Posterior cingulate gyrus (tissue), 11 donors: ENCODE results near the gene ATP1A4.
A peak's percentile ranks its signal among the peaks of the same experiment; 100 is the strongest.

ENCODE experiments used
- DNase-seq, 10 donors: peaks; one replicate each; pipeline versions ENCODE4 v3.0.0 to v3.0.0-alpha.2; 2020 to 2021; ENCODE audit warnings: mixed read lengths in 3 of 10
- intact Hi-C: fragments of 100-400 bp; cut with DNase I; formaldehyde crosslinking; loops from one replicate; pipeline ENCODE4 v1.15.1; 2023

The ATP1A4 gene

DNA sequence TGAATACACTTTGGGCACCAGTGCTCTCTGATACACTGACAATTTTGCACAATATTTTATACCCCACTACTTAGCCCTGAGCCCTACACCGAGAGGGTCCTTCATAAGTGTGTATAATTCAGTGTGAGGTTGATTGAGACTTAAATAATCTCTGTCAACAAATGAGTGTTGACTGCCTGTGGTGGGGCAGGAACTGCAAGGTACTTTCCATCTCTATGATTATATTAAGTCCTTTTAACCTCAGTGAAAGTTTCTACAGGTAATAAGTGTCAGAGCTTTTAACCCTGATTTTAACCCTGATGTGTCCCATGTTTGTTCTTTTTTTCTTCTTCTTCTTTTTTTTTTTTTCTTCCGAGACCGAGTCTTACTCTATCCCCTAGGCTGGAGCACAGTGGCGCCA, 44.7 kb downstream of the ATP1A4 start:
- intact Hi-C loops = no loop called here
- no peak for DNase-seq

DNA sequence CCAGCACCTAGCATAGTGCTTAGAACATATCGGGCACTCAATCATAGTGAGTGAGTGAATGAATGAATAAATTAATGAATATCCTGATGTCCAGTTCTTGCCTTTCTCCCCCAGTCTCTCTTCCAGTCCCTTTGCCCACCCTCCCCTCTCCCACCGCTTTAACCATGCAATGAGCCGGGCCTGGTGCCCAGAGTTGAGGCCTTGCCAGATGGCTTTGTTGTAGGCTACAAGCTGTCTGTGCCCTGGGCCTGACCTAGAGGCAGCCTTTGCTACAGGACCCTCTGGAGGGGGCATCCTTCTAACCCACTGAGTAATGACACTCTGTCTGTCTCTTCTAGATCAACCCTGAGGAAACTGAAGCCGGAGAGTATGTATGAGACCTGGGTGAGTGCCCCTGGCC, 45.8 kb downstream of the ATP1A4 start:
- intact Hi-C loops = no loop called here
- peak in 1 of 10 donors; percentile 50 for DNase-seq

DNA sequence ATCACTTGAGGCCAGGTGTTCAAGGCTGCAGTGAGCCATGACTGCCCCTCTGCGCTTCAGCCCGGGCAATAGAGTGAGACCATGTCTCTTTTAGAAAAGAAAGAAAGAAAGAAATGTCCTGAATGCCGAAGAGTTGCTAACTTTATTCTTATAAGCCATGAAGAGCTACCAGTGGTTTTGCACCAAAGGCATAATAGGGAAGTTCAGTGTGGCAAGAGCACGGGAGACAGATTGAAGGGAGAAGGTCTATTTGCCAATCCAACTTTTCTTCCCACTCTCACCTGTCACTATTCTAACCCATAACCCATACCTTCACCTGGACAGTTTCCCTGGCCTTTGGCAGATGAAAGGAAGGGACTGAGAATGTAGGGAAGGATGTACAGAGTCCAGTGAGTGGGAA, 49.4 kb downstream of the ATP1A4 start:
- intact Hi-C loops = no loop called here

DNA sequence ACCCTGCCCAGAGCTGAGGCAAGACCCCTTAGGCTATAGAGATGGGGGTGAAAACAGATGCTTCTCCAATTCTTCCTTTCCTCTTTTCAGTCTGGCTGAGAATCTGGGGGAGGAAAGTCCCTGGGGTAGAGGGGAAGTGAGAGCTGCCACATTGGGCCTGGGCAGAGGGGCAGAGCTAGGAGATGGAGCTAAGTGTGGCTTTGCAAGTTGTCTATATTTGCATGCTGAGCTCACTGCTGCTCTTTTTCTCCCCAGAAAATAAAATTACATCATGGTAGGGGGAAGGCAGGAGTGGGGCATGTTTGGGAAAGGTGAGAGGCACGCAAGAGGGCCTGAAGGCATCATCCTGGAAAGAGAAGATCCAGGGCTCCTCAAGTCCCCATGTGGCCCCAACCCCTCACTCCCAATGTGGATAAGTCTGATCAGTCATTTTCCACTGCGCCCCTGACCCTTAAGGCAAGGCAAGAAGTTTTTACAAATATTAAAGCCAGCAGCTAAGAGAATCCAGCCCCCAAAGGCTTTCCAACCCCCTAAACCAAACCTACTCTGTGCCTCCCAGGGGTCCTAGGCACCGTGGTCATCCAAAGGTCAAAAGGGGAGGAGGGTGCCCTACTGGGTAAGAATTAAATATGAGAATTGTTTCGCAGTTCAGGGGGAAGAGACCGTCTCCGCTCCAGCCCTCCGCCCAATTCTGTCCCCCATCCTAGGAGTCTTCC, 53.3 kb downstream of the ATP1A4 start:
- intact Hi-C loops = loop anchor here (5.0 kb wide), 1 partner anchor 48 kb away; no protein-coding TSS in a partner anchor
- peak in 1 of 10 donors; percentile 90 for DNase-seq

More for the DNA sequence above, 49.4 kb downstream of the ATP1A4 start:
- DNase-seq = no peak

DNA sequence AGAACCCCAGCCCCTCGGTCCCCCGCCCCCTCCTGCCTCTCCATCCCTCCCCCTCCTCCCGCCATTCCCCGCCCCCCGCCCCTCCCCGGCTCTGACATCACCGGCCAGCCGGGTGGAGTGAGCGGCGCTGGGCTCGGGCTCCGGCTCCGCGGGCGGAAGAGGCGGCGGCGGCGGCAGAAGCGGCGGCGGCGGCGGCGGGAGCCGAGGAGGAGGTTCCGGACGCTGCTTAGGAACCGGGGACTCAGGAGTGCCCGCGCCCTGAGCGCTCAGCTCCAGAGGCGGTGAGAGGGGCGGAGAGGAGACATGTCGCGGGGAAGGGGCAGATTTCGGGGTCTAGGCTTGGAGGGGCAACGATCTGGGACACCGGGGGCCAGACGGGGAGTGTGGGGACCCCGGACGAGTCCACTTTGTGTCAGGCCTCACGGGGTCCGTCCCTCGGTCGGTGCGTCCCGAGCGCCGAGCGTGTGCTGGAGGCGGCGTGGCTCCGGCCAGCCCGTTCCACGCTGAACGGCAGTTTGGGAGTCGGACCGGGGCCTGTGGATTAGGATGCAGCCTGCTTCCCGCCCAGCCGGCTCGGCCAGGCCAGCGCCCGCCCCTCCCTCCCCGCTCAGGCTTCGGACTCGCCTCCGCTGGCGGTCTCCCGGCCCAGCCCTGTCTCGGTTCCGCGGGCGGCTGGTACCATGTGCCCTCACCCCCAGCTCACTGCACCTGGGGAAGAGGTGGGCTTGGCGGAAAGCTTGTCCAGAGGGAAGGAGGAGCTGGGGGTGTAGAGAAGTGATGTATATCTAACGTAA, 54.0 kb downstream of the ATP1A4 start, which contains the start of gene PEA15:
PEA15 (plus strand) TSS at position 143 of the 794 bp plus-strand sequence. CDS start 6,161 bp downstream, outside the sequence.
- peak; percentile 66 to 97 (median 80) for DNase-seq
- intact Hi-C loops = loop anchor here (5.0 kb wide), 1 partner anchor 47 kb away; no protein-coding TSS in a partner anchor

DNA sequence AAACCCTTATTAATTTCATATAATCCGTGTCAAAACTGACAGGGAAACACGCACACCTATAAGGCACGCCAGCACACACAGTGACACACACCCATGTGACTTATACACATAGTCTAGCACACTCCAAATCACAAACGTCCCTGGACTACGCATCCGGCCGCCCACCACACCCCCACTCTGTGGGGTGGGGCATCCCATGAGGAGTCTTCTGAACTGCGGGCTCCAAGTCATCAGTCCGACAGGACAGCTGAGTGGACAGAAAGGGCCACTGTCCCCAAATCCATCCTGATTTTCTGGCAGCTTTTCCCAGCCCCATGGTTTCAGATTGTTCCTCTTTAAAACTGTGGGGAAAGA, 54.6 kb downstream of the ATP1A4 start:
- intact Hi-C loops = loop anchor here (5.0 kb wide), 1 partner anchor 46 kb away; no protein-coding TSS in a partner anchor
- peak in 1 of 10 donors; percentile 88 for DNase-seq

DNA sequence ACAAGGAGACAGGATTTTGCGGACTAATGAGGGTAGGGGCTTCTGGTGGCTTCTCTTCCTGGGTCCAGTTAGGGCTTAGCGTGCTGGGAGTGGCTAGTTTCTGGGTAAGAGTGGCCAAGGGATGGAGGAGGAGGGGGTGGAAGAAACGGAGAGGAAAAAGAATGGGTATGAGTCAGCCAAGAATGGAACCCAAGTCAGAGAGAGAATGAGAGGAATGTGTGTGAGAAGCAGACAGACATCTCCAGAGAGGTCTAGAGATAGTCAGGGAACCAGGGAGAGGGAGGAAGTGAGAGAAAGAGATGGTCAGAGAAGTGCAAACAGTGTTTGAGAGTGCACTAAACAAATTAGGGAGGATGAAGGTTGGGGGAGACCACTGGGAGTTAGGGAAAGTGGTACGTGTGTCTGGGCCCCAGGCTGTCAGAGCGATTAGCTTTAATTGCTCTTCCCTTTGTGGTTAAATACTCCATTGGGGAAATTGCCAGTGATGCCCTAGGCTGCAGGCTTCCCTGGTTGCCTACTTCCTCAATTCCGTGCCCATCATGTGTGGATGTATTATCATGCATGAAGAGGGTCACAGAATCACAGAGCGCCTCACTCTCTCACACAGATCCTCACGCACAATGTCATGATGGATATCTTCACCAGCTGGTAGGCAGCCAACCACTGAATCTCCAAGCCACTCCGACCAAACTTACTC, 55.2 kb downstream of the ATP1A4 start:
- no peak for DNase-seq
- intact Hi-C loops = loop anchor here (5.0 kb wide), 1 partner anchor 46 kb away; no protein-coding TSS in a partner anchor

DNA sequence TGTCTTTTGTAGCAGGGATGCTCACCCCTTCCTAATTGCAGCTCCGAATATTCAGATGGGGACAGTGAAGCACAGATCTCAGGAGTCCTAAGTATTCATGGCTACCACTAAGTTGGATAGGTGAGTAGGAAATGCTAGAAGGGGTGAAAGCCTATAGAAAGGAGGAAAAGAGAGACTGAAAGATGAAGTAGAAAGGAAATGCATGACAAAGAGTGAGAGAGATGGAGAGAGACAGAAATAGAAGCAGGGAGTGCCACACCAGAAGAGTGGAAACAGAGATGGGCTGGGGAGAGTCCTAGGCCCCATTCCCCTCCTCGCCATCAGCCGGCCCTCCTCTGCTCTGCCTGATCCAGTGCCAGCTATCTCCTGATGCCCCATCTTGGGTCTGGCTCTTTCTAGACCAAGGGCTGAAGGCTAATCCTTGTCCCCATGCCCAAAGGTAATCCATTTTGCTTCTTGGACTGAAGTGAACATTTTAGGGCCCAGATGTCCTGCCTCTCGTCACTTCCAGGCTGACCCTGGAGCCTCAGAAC, 55.8 kb downstream of the ATP1A4 start:
- DNase-seq = no peak
- intact Hi-C loops = loop anchor here (5.0 kb wide), 1 partner anchor 45 kb away; no protein-coding TSS in a partner anchor

DNA sequence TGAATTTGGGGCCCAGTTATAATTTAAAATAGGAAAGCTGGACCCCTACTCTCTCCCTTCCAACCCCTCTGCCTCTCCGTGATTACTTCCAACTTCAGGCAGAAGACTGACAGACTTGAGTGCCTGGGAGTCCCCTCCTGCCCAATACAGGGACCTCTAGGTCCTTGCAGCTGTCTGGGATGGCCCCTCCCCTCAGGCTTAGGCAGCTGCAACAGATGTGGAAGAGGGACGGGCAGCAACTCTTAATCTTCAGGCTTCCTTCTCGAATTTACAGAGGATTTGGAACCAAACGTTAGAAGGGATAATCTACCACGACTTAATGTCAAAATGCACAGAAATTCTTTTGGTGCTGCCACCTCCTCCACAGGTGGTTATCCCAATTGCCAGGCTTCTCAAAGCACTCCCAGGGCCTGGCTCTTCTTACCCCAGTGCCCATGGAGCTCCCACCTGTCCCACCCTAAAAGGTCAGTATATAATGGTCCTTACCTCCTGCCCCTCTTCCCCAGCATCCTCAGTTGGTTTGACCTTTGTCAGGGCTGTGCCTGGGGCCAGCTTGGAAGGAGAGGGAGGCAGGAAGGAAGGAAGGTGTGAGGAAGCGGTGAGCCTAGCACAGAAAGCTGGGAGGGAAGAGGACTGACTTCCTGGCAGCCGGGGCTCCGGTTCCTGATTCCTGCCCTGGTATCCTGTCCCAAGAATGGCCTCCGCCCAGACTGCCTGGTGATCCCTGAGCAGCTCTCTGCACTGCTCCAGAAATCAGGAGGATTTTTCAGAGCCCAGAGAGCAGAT, 56.6 kb downstream of the ATP1A4 start:
- DNase-seq = no peak
- intact Hi-C loops = loop anchor here (5.0 kb wide), 1 partner anchor 44 kb away; no protein-coding TSS in a partner anchor

DNA sequence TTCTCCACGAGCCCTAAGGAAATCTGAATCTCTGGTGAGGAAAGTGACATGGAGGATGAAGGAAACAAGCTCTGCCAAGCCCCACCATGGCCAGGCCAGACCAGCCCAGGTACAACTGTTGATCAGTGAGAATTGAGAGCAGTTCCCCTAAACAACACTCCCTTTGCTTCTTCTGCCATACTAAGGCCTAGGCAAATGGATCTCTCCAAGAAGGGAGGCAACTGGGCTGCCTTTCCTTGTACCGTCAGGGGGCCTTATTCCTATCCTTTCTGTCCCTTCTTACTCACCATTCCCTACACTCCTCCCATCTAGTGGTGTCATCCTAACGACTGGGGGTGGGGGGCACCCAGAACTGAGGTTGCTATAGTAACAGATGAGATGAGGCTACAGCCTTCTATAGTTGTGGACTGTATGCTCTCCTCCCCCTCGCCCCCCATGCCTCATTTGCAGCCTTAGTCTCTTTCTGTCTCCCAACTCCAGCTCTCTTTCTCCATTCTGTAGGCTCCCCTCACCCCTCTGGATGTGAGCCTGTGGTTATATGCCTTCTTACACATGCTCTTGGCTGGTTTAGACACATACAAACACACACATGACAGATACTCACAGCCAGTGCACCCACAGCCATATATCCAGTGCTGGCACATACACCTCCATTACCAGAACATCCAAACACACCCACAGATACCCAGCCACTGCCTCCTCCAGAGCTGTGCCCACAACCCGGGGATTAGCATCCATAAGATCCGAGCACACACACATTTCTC, 57.3 kb downstream of the ATP1A4 start:
- intact Hi-C loops = loop anchor here (5.0 kb wide), 1 partner anchor 44 kb away; no protein-coding TSS in a partner anchor
- DNase-seq = no peak

DNA sequence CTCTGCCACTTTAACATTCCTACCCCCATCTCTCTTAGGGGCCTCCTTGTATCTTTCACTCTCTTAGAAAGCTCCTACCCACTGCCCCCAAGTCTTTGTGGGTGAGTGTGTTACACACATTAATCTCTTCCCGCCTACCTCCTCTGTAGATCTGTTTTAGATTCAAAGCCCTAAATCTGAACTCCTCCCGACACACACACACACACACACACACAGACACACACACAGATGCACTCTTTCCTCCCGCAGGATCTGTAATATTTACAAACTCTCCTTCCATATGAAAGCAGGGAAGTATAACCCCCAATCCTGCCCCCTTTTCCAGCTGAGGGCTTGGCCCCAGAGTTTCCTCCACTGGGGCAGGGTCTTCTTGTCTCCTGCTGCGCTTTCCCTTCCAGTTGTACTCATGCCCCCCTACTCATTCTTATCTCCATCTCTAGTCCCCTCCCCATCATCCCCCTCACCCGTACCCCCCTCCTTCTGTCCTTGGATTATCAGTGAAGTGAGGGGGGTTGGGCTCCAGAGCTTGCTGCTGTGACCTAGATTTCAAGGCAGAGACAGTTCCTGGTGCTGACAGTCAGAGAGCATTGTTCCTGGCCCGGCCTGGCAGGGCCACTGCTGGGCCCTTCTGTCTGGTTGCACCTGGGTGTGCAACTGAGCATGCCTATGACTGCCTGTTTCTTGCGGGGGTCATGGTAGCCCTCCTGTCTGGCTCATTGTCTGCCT, 58.1 kb downstream of the ATP1A4 start:
- intact Hi-C loops = loop anchor here (5.0 kb wide), 1 partner anchor 43 kb away; no protein-coding TSS in a partner anchor
- DNase-seq = peak in 6 of 10 donors; percentile 43 to 85 (median 55)

DNA sequence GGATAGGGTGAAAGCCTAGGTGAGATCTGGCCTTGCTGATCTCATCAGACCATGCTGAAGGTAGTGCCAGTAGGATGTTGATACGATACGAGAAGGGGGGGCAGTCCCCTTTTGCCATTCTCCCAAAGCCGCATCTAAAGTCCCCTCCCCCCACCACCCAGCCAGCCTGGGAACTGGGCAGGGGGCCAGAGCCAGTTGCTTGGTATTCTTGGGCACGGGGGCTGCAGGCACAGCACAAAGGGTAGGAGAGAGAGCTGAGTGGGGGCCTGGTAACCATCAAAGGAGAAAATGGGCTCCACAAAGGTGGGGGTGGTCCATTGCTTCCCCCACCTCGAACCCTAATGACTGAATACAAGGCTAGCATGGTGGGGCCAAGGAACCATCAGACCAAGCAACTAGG, 59.2 kb downstream of the ATP1A4 start:
- intact Hi-C loops = no loop called here
- peak in 2 of 10 donors; percentile 45 to 86 for DNase-seq

DNA sequence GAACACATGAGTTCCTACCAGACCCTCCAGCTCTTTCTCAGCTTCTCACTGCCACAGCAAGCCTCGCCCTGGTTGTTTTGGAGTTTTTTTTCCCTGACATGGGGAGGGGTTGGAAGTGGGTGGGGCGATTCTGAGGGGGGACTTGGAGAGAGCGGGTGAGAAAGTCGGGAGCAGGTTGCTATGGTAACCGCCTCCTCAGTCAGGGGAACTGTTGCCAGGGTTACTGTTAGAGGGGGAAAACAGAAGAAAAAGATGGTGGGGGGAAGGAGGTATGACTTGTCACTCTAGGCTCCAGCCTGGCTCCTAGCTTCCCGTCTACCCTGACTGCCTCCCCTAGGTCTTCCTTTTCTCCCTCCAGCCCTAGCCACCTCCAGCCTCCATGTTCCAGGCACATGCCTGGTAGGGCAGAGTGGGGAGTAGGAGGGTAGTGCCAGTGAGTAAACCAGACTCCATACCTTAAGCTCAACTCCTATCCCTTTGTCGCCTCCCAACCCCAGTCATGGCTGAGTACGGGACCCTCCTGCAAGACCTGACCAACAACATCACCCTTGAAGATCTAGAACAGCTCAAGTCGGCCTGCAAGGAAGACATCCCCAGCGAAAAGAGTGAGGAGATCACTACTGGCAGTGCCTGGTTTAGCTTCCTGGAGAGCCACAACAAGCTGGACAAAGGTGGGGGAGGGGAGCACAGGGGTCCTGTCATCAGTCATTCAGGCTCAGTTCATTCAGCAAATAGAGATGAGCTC, 59.8 kb downstream of the ATP1A4 start:
- intact Hi-C loops = no loop called here
- DNase-seq = peak in 6 of 10 donors; percentile 59 to 93 (median 76)

DNA sequence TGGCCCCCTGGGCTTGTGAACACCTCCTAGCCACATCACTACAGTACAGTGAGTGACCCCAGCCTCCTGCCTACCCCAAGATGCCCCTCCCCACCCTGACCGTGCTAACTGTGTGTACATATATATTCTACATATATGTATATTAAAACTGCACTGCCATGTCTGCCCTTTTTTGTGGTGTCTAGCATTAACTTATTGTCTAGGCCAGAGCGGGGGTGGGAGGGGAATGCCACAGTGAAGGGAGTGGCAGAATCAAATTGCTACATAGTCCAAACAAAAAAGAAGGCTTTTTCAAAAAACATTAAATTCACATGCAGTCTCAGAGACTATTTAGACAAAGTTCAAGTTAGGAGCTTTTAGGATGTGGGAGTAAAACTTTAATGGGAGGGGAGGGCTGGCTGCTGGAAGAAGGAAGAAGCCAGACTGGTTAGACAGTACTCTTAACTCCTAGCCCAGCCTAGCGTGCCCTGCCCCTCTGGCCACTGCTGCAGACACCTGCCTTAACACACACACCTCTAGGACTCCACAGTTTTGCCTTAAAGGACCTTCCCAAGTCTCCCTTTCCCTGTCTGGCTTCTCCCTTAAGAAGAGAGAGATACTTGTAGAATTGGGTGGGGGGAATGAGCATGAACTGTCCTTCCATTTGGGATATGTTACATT, 63.2 kb downstream of the ATP1A4 start:
- intact Hi-C loops = no loop called here

DNA sequence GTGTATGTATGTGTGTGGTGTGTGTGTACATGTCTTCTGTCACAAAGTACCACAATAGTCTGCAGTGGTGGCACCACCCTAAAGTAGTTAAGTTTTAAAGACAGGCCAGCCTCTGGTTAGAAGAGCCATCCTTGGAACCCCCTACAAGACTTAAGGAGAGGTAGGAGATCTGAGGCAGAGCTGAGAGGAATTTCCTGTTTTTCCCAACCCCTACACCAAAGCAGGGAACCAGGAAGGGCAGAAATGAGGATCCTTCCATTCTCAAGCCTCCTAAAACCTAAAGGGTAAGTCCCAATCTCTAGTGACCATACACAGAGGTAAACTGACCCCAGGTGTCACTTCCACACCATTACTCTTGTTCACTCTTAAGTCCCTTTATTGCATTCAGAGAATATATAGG, 64.9 kb downstream of the ATP1A4 start:
- no peak for DNase-seq
- intact Hi-C loops = no loop called here

More for the DNA sequence above, 63.2 kb downstream of the ATP1A4 start:
- no peak for DNase-seq

DNA sequence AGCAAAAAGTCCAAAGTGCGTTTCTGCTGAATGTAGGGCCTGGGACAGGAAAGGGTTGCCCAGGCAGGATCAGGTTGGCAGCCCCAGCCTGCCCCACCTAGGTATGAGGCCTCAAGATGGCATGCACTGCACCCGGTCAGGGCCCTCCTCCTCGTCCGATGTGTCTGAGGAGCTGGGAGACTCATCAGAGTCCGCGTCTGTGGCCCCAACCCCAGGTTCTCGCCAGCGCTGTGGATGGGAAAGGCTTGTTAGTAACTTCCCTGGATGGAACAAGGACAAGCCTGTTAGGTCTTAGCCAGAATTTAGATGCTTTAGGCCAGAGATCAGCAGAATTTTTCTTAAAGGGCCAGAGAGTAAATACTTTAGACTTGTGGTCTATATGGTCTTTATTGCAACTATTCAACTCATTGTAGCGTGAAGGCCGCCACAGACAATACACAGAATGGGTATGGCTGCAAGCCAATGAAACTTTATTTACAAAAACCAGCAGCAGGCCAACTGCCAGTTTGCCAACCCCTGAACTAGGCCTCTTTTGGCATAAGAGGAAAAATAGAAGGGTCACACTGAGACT, 66.2 kb downstream of the ATP1A4 start:
- intact Hi-C loops = no loop called here

More for the DNA sequence above, 66.2 kb downstream of the ATP1A4 start:
- no peak for DNase-seq
